HCT116 (cell line): ENCODE results near the gene PDE4D. TPM values are rescaled to one million over a fixed set of nuclear protein-coding genes. Genes with fewer than 3 reads are reported as not detected.

Experiments used
- ATAC-seq: fragments of 200-7000 bp; cut with Tn5 transposase; 2 replicates; pipeline ENCODE4 v1.9.1; 2020; ENCODE audit warnings: mild to moderate bottlenecking, moderate library complexity
- BruUV-seq: library from RNA; stranded (reverse); fragments of 400-500 nt; replicated peaks from 2 replicates; lab custom pipeline; 2021; lab: Mats Ljungman, UMichigan
- CTCF ChIA-PET: fragments of 300-600 bp; sonication (Branson Sonifier 250); formaldehyde crosslinking; loops from one replicate; lab custom pipeline; 2021; ENCODE audit warnings: antibody characterized with exemption; lab: Charles Lee
- POLR2A ChIA-PET: fragments of 300-600, 350-600 bp; sonication (Branson Sonifier 250); formaldehyde crosslinking; loops from one replicate; lab custom pipeline; 2021; ENCODE audit warnings: antibody characterized with exemption; lab: Charles Lee
- RAD21 ChIA-PET, 2 experiments: fragments of 300-600 bp; sonication (Branson Sonifier 250); formaldehyde crosslinking; loops; one replicate each; lab custom pipeline; 2023; ENCODE audit warnings: low total read pairs in 2 of 2; ENCODE audit not compliant: uncharacterized antibody in 2 of 2, unreplicated experiment in 2 of 2, low non-redundant PET in 1 of 2; lab: Charles Lee
- DNase-seq: peaks from one replicate; pipeline ENCODE4 v3.0.0-alpha.2; 2010; ENCODE audit warnings: low read depth, low spot score
- H2AFZ ChIP-seq: fragments of 200-600 bp; shearing (Covaris generic), sonication (generic); 2 replicates; pipeline ENCODE4 v1.6.1; 2017; ENCODE audit warnings: low read depth, mixed run types, mixed read lengths, antibody characterized with exemption, low read length; ENCODE audit not compliant: poor library complexity, severe bottlenecking
- H3K27ac ChIP-seq: 2 replicates; pipeline ENCODE4 v1.5.1; 2012; ENCODE audit warnings: low read depth, low read length
- H3K27me3 ChIP-seq: fragments of 200-600 bp; sonication (generic); 2 replicates; pipeline ENCODE4 v1.6.1; 2016; ENCODE audit warnings: mixed run types, low read length, mixed read lengths; ENCODE audit not compliant: insufficient read depth
- H3K36me3 ChIP-seq, 2 experiments: fragments of 200-500 bp in 1 of 2; fragments of 200-600 bp in 1 of 2; sonication (Bioruptor generic) in 1 of 2; sonication (generic) in 1 of 2; 2 replicates each; pipeline versions ENCODE4 v1.5.1 to v1.6.1; 2014 to 2016; ENCODE audit warnings: low read length in 2 of 2, inconsistent platforms in 1 of 2, mixed read lengths in 1 of 2, mixed run types in 1 of 2; ENCODE audit not compliant: insufficient read depth in 2 of 2, control insufficient read depth in 1 of 2
- H3K4me1 ChIP-seq, 2 experiments: fragments of 200-600 bp in 1 of 2; sonication (generic) in 1 of 2; 2 replicates each; pipeline versions ENCODE4 v1.5.1 to v1.6.1; 2012 to 2017; ENCODE audit warnings: low read length in 2 of 2, inconsistent platforms in 1 of 2, mild to moderate bottlenecking in 1 of 2, mixed read lengths in 1 of 2, mixed run types in 1 of 2, moderate library complexity in 1 of 2; ENCODE audit not compliant: insufficient read depth in 2 of 2, control insufficient read depth in 1 of 2
- H3K4me2 ChIP-seq: fragments of 200-600 bp; sonication (generic); 2 replicates; pipeline ENCODE4 v1.6.1; 2017; ENCODE audit warnings: mixed run types, low read length, mixed read lengths
- H3K4me3 ChIP-seq, 2 experiments: fragments of 200-600 bp in 1 of 2; sonication (generic) in 1 of 2; replicated peaks in 1 of 2; 2 replicates each; pipeline ENCODE4 v1.5.1; 2011 to 2016; ENCODE audit warnings: low read length in 2 of 2, control low read depth in 1 of 2, low read depth in 1 of 2, mild to moderate bottlenecking in 1 of 2, mixed read lengths in 1 of 2, mixed run types in 1 of 2
- H3K79me2 ChIP-seq: fragments of 200-600 bp; sonication (generic); 2 replicates; pipeline ENCODE4 v1.6.1; 2017; ENCODE audit warnings: mild to moderate bottlenecking, mixed run types, low read length, moderate library complexity, mixed read lengths; ENCODE audit not compliant: insufficient read depth
- H3K9ac ChIP-seq: fragments of 200-600 bp; sonication (generic); 2 replicates; pipeline ENCODE4 v1.6.1; 2016; ENCODE audit warnings: low read length, mixed read lengths
- H3K9me2 ChIP-seq: fragments of 200-600 bp; sonication (generic), shearing (Covaris generic); 2 replicates; pipeline ENCODE4 v1.6.1; 2017; ENCODE audit warnings: mixed run types, mild to moderate bottlenecking, moderate library complexity; ENCODE audit not compliant: insufficient read depth
- H3K9me3 ChIP-seq, 2 experiments: fragments of 200-500 bp in 1 of 2; fragments of 200-600 bp in 1 of 2; sonication (Bioruptor generic) in 1 of 2; sonication (generic) in 1 of 2; 2 replicates each; pipeline ENCODE4 v1.6.1; 2014 to 2017; ENCODE audit warnings: low read length in 2 of 2, mixed read lengths in 2 of 2, inconsistent platforms in 1 of 2, low read depth in 1 of 2, mild to moderate bottlenecking in 1 of 2, mixed run types in 1 of 2, moderate library complexity in 1 of 2; ENCODE audit not compliant: control insufficient read depth in 1 of 2, insufficient read depth in 1 of 2
- H4K20me1 ChIP-seq: fragments of 200-600 bp; sonication (generic), shearing (Covaris generic); 2 replicates; pipeline ENCODE4 v1.6.1; 2017; ENCODE audit warnings: mixed run types, mild to moderate bottlenecking, moderate library complexity; ENCODE audit not compliant: insufficient read depth
- EGR1 ChIP-seq: IDR thresholded peaks from 2 replicates; pipeline ENCODE4 v1.6.1; 2012; ENCODE audit warnings: low read depth
- ELF1 ChIP-seq: IDR thresholded peaks from 2 replicates; pipeline ENCODE4 v1.6.1; 2012; ENCODE audit warnings: low read depth, borderline replicate concordance
- EZH2 ChIP-seq: fragments of 200-600 bp; sonication (generic); IDR thresholded peaks from 2 replicates; pipeline ENCODE4 v1.6.1; 2017; ENCODE audit warnings: antibody characterized with exemption, mixed run types
- FOSL1 ChIP-seq: IDR thresholded peaks from 2 replicates; pipeline ENCODE4 v1.6.1; 2012; ENCODE audit warnings: low read depth
- JUND ChIP-seq: IDR thresholded peaks from 2 replicates; pipeline ENCODE4 v1.6.1; 2012
- RAD21 ChIP-seq: IDR thresholded peaks from 2 replicates; pipeline ENCODE4 v1.6.1; 2012; ENCODE audit warnings: low read depth, mild to moderate bottlenecking
- SP1 ChIP-seq: IDR thresholded peaks from 2 replicates; pipeline ENCODE4 v1.6.1; 2012; ENCODE audit warnings: low read depth
- YY1 ChIP-seq: IDR thresholded peaks from 2 replicates; pipeline ENCODE4 v1.6.1; 2011; ENCODE audit warnings: low read length, low read depth, moderate library complexity, mild to moderate bottlenecking; ENCODE audit not compliant: insufficient replicate concordance; ENCODE audit errors: extremely low read depth
- intact Hi-C: fragments of 100-400 bp; cut with micrococcal nuclease; formaldehyde crosslinking; loops from 2 replicates; pipeline ENCODE4 v1.10.0; 2022
- total RNA-seq: library from RNA; stranded (reverse); gene quantifications from one replicate; pipeline ENCODE4 v1.2.1, GENCODE V29; 2021; ENCODE audit not compliant: unreplicated experiment
- TF ChIP-seq, protein P1 (sequence below): IDR thresholded peaks from 2 replicates; pipeline ENCODE4 v1.6.1; 2012; ENCODE audit warnings: low read depth
- TF ChIP-seq, protein P2 (sequence below): IDR thresholded peaks from 2 replicates; pipeline ENCODE4 v1.6.1; 2012
- TF ChIP-seq, protein P3 (sequence below): IDR thresholded peaks from 2 replicates; pipeline ENCODE4 v1.6.1; 2011; ENCODE audit warnings: mild to moderate bottlenecking, low read length, moderate library complexity; ENCODE audit not compliant: insufficient replicate concordance; ENCODE audit errors: extremely low read depth
- TF ChIP-seq, protein P4 (sequence below), 3 experiments: fragments of 200-600 bp in 1 of 3; sonication (generic) in 1 of 3; IDR thresholded peaks in 2 of 3; conservative IDR thresholded peaks in 1 of 3; 2 replicates each; pipeline ENCODE4 v1.5.1; 2012 to 2017; ENCODE audit warnings: low read depth in 2 of 3, low read length in 2 of 3, antibody characterized with exemption in 1 of 3, borderline replicate concordance in 1 of 3, control low read depth in 1 of 3, mild to moderate bottlenecking in 1 of 3, mixed read lengths in 1 of 3, mixed run types in 1 of 3, moderate library complexity in 1 of 3; ENCODE audit not compliant: insufficient read depth in 1 of 3

Gene PDE4D
- total RNA-seq, 1 experiment from 2014 or later, result 1.1 TPM

DNA sequence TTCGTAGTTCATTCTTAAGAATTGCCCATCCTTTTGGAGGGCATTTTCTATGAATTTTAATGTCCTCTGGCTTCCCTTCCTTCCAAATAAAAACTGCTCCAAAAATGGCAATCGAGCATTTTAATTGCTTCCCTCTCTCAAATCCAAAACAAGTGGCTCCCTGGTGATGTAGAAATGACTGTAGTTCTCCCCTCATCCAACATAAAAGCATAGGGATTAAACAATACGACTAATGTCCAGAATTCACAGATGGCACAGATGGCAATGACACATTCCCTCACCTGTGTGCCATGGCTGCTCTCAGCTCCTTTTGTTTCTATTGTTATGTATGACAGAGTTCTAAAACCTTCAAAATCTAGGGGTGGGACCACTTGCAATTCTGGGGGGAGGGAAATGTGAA is 893.3 kb downstream of the PDE4D start:
- no peak overlapping the region for H2AFZ ChIP-seq

More for the DNA sequence above, 893.3 kb downstream of the PDE4D start:
- Histone ChIP-seq H3K9ac (no peak overlapping the region), H3K36me3 (no peaks in the 10 kb centered on the region), H4K20me1 (no peaks in the 10 kb centered on the region), H3K4me1 (no peaks in the 10 kb centered on the region), H3K27me3 (peaks cover 17% of the 10 kb centered on the region), H3K4me3 (no peak overlapping the region), H3K79me2 (no peaks in the 10 kb centered on the region), H3K9me3 (no peaks in the 10 kb centered on the region), H3K4me2 (no peak overlapping the region), H3K9me2 (no peaks in the 10 kb centered on the region), H3K27ac (no peak overlapping the region)
- no TSS peak for BruUV-seq
- RAD21 ChIA-PET, result no interaction called here
- POLR2A ChIA-PET, result no interaction called here
- no peak for DNase-seq
- intact Hi-C loops, result no loop called here
- CTCF ChIA-PET, result no interaction called here
- TF ChIP-seq ELF1, result no peak
- TF ChIP-seq FOSL1, result no peak
- TF ChIP-seq, protein P1, sequence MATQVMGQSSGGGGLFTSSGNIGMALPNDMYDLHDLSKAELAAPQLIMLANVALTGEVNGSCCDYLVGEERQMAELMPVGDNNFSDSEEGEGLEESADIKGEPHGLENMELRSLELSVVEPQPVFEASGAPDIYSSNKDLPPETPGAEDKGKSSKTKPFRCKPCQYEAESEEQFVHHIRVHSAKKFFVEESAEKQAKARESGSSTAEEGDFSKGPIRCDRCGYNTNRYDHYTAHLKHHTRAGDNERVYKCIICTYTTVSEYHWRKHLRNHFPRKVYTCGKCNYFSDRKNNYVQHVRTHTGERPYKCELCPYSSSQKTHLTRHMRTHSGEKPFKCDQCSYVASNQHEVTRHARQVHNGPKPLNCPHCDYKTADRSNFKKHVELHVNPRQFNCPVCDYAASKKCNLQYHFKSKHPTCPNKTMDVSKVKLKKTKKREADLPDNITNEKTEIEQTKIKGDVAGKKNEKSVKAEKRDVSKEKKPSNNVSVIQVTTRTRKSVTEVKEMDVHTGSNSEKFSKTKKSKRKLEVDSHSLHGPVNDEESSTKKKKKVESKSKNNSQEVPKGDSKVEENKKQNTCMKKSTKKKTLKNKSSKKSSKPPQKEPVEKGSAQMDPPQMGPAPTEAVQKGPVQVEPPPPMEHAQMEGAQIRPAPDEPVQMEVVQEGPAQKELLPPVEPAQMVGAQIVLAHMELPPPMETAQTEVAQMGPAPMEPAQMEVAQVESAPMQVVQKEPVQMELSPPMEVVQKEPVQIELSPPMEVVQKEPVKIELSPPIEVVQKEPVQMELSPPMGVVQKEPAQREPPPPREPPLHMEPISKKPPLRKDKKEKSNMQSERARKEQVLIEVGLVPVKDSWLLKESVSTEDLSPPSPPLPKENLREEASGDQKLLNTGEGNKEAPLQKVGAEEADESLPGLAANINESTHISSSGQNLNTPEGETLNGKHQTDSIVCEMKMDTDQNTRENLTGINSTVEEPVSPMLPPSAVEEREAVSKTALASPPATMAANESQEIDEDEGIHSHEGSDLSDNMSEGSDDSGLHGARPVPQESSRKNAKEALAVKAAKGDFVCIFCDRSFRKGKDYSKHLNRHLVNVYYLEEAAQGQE, result no peak
- TF ChIP-seq EZH2, result no peak
- TF ChIP-seq RAD21, result no peak
- TF ChIP-seq, protein P2, sequence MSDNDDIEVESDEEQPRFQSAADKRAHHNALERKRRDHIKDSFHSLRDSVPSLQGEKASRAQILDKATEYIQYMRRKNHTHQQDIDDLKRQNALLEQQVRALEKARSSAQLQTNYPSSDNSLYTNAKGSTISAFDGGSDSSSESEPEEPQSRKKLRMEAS, result no peak
- TF ChIP-seq, protein P3, sequence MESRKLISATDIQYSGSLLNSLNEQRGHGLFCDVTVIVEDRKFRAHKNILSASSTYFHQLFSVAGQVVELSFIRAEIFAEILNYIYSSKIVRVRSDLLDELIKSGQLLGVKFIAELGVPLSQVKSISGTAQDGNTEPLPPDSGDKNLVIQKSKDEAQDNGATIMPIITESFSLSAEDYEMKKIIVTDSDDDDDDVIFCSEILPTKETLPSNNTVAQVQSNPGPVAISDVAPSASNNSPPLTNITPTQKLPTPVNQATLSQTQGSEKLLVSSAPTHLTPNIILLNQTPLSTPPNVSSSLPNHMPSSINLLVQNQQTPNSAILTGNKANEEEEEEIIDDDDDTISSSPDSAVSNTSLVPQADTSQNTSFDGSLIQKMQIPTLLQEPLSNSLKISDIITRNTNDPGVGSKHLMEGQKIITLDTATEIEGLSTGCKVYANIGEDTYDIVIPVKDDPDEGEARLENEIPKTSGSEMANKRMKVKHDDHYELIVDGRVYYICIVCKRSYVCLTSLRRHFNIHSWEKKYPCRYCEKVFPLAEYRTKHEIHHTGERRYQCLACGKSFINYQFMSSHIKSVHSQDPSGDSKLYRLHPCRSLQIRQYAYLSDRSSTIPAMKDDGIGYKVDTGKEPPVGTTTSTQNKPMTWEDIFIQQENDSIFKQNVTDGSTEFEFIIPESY, result no peak
- TF ChIP-seq, protein P4, sequence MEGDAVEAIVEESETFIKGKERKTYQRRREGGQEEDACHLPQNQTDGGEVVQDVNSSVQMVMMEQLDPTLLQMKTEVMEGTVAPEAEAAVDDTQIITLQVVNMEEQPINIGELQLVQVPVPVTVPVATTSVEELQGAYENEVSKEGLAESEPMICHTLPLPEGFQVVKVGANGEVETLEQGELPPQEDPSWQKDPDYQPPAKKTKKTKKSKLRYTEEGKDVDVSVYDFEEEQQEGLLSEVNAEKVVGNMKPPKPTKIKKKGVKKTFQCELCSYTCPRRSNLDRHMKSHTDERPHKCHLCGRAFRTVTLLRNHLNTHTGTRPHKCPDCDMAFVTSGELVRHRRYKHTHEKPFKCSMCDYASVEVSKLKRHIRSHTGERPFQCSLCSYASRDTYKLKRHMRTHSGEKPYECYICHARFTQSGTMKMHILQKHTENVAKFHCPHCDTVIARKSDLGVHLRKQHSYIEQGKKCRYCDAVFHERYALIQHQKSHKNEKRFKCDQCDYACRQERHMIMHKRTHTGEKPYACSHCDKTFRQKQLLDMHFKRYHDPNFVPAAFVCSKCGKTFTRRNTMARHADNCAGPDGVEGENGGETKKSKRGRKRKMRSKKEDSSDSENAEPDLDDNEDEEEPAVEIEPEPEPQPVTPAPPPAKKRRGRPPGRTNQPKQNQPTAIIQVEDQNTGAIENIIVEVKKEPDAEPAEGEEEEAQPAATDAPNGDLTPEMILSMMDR (IDR thresholded peaks at IDR 0.05 in 2 of 3, conservative IDR thresholded peaks at IDR 0.05 in 1 of 3; ENCODE audit: borderline replicate concordance in 1 of 3, insufficient read depth in 1 of 3, low read depth in 2 of 3, low read length in 2 of 3), result no peak
- no peak for TF ChIP-seq SP1
- TF ChIP-seq YY1, result no peak
- no peak for TF ChIP-seq EGR1
- TF ChIP-seq JUND, result no peak
- ATAC-seq, result no peak
